Lung (tissue), 12 donors: ENCODE measurements around the gene SCN2B. TPM values are rescaled to one million over a fixed set of nuclear protein-coding genes. Genes with fewer than 3 reads are reported as not detected.

ENCODE experiments used
- ATAC-seq: fragments of 200-7000 bp; cut with Tn5 transposase; one replicate; pipeline ENCODE4 v1.9.1; 2020; ENCODE audit warnings: moderate number of reproducible peaks; ENCODE audit not compliant: insufficient read depth, low FRiP score
- DNase-seq, 3 donors: peaks; one replicate each; pipeline ENCODE4 v3.0.0-alpha.2; 2013 to 2017
- H3K27ac ChIP-seq, 2 donors: one replicate each; pipeline ENCODE4 v1.5.1; 2013; ENCODE audit warnings: mild to moderate bottlenecking in 2 of 2, moderate library complexity in 2 of 2, control low read depth in 1 of 2, inconsistent platforms in 1 of 2, low read depth in 1 of 2, low read length in 1 of 2
- H3K27me3 ChIP-seq, 3 donors: one replicate each; pipeline ENCODE4 v1.5.1; 2013; ENCODE audit warnings: low read length in 2 of 3; ENCODE audit not compliant: control insufficient read depth in 3 of 3, insufficient read depth in 3 of 3
- H3K36me3 ChIP-seq, 4 donors: one replicate each; pipeline ENCODE4 v1.5.1; 2013; ENCODE audit warnings: low read length in 4 of 4, mild to moderate bottlenecking in 1 of 4, moderate library complexity in 1 of 4; ENCODE audit not compliant: control insufficient read depth in 4 of 4, insufficient read depth in 4 of 4
- H3K4me1 ChIP-seq, 5 donors: one replicate each; pipeline ENCODE4 v1.5.1; 2013; ENCODE audit warnings: low read length in 5 of 5, mild to moderate bottlenecking in 2 of 5, moderate library complexity in 1 of 5; ENCODE audit not compliant: control insufficient read depth in 5 of 5, insufficient read depth in 5 of 5
- H3K4me3 ChIP-seq: one replicate; pipeline ENCODE4 v1.5.1; 2013; ENCODE audit warnings: mild to moderate bottlenecking, control low read depth, moderate library complexity
- H3K9ac ChIP-seq, 2 donors: one replicate each; pipeline ENCODE4 v1.5.1; 2013; ENCODE audit warnings: low read length in 2 of 2, control low read depth in 1 of 2; ENCODE audit not compliant: insufficient read depth in 1 of 2
- H3K9me3 ChIP-seq, 4 donors: one replicate each; pipeline ENCODE4 v1.5.1; 2013; ENCODE audit warnings: low read length in 3 of 4, mild to moderate bottlenecking in 1 of 4, moderate library complexity in 1 of 4; ENCODE audit not compliant: control insufficient read depth in 4 of 4, insufficient read depth in 3 of 4
- WGBS, 2 donors: extraction: QIAGEN DNeasy Blood & Tissue Kit; methylation state at CpG; one replicate each; pipeline ENCODE4 v1.1.7; 2013; 5-methylcytosine and 5-hydroxymethylcytosine counted together
- polyA plus RNA-seq, 2 donors: library from polyadenylated mRNA; stranded (reverse); fragments of 200-250 nt; gene quantifications; one replicate each; pipeline ENCODE4 v1.2.1, GENCODE V29; 2013
- total RNA-seq, 2 donors: library from RNA; depleted of rRNA in 1 of 2; stranded (reverse); fragments of >200 nt in 1 of 2; gene quantifications; one replicate each; pipeline ENCODE4 v1.2.1, GENCODE V29; 2014 to 2021
- TF ChIP-seq, protein P1 (sequence below): IDR thresholded peaks from 2 replicates; pipeline ENCODE4 v1.5.1; 2012; ENCODE audit warnings: mild to moderate bottlenecking; ENCODE audit errors: control extremely low read depth, extremely low read depth
- donor health status: control.
- donor health status: control.
- donor health status: Bipolar disorder and iron deficiency.
- donor health status: healthy.
- donor health status: DM: yes; HTN: yes; CAD: no.

SCN2B gene
- total and polyA plus RNA-seq, 4 donors = 0.03 to 1.6 (median 0.62) TPM

- DNase-seq (no peak), ATAC-seq (peak; percentile 54)
- Histone ChIP-seq H3K36me3 (no peaks in the 10 kb centered on the region), H3K27me3 (peaks cover 0 to 21% (median 2%) of the 10 kb centered on the region in 3 donors), H3K4me1 (peaks cover 0 to 5% (median 2%) of the 10 kb centered on the region in 5 donors), H3K4me3 (no peak overlapping the region), H3K9ac (no peak overlapping the region), H3K27ac (peak overlapping the region; percentile 37 to 41), H3K9me3 (no peaks in the 10 kb centered on the region)
- TF ChIP-seq, protein P1, sequence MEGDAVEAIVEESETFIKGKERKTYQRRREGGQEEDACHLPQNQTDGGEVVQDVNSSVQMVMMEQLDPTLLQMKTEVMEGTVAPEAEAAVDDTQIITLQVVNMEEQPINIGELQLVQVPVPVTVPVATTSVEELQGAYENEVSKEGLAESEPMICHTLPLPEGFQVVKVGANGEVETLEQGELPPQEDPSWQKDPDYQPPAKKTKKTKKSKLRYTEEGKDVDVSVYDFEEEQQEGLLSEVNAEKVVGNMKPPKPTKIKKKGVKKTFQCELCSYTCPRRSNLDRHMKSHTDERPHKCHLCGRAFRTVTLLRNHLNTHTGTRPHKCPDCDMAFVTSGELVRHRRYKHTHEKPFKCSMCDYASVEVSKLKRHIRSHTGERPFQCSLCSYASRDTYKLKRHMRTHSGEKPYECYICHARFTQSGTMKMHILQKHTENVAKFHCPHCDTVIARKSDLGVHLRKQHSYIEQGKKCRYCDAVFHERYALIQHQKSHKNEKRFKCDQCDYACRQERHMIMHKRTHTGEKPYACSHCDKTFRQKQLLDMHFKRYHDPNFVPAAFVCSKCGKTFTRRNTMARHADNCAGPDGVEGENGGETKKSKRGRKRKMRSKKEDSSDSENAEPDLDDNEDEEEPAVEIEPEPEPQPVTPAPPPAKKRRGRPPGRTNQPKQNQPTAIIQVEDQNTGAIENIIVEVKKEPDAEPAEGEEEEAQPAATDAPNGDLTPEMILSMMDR = no peak
- 58 to 65% methylated on average over 7 of the region's 7 CpGs for WGBS, 2 donors
Observed at GRCh38 chr11:118212131-118212725, 35.8 kb upstream of the SCN2B start.

DNA sequence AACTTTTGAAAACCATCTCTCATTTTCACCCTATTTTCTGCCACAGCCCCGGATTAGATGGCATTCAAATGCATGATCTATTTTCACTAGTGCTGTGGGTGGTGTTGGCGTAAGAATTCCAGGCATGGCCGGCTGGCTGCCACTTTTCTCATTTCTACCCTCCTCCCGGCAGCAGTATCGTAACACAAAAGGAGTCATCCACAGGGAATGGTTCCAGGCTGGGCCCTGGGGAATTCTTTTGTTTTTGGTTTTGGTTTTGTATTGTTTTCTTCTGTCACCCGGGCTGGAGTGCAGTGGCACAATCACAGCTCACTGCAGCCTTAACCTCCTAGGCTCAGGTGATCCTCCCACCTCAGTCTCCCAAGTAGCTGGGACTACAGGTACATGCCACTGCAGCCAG is 34.6 kb upstream of the SCN2B start:
- no peak for ATAC-seq
- Histone ChIP-seq H3K4me3 (no peak overlapping the region), H3K9ac (no peak overlapping the region), H3K36me3 (no peaks in the 10 kb centered on the region), H3K27ac (peak overlapping the region in 1 of 2 donors; percentile 61), H3K9me3 (no peaks in the 10 kb centered on the region), H3K4me1 (peaks cover 0 to 5% (median 0%) of the 10 kb centered on the region in 5 donors), H3K27me3 (peaks cover 0 to 19% (median 2%) of the 10 kb centered on the region in 3 donors)
- 57 to 74% methylated on average over 6 of the region's 6 CpGs for whole genome bisulfite sequencing, 2 donors
- TF ChIP-seq, protein P1 = no peak
- DNase-seq = no peak

DNA sequence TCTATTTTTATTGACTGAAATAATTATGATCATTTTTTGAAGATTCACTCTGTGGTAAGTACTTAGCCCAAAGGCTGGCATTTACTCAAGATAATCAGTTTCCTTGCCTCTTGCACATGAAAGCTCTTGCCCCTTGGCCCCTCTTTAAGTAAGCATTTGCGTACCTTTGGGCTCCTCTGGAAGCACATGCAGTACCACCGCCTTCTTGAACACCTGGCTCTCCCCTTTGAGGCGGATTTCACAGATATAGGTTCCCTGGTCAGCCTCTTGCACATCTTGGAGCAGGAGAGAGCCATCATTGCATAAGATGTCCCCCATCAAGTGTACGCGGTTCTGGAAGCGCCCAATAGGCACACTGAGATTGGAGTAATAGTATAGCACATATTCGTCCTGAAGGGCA is 33.9 kb upstream of the SCN2B start:
- Histone ChIP-seq H3K4me1 (peaks cover 0 to 5% (median 0%) of the 10 kb centered on the region in 5 donors), H3K27ac (no peak overlapping the region), H3K9me3 (no peaks in the 10 kb centered on the region), H3K9ac (no peak overlapping the region), H3K4me3 (no peak overlapping the region), H3K36me3 (no peaks in the 10 kb centered on the region), H3K27me3 (peaks cover 0 to 16% (median 2%) of the 10 kb centered on the region in 3 donors)
- no peak for DNase-seq
- ATAC-seq = no peak
- TF ChIP-seq, protein P1 = no peak
- WGBS, 2 donors = 93 to 94% methylated on average over 7 of the region's 7 CpGs

- Histone ChIP-seq H3K27me3 (peaks cover 0 to 9% (median 2%) of the 10 kb centered on the region in 3 donors), H3K36me3 (no peaks in the 10 kb centered on the region), H3K27ac (no peak overlapping the region), H3K9ac (no peak overlapping the region), H3K4me1 (peaks cover 0 to 5% (median 0%) of the 10 kb centered on the region in 5 donors), H3K9me3 (no peaks in the 10 kb centered on the region), H3K4me3 (no peak overlapping the region)
- TF ChIP-seq, protein P1 = no peak
- no peak for DNase-seq
- 90 to 97% methylated on average over 3 of the region's 3 CpGs for WGBS, 2 donors
- no peak for ATAC-seq
Observed at GRCh38 chr11:118209033-118209432, 32.6 kb upstream of the SCN2B start.
